NT2/D1 (cell line): ENCODE measurements around the gene SPOCK1.
"Not testable (repeated sequence)": the region's sequence is repeated elsewhere in the genome, so short reads cannot be mapped to it uniquely, and the experiment has no call there.

ENCODE experiments used
- DNase-seq: peaks from one replicate; pipeline ENCODE4 v3.0.0-alpha.2; 2011; ENCODE audit warnings: low read depth, low spot score
- H3K27me3 ChIP-seq: 2 replicates; pipeline ENCODE4 v1.6.0; 2011; ENCODE audit warnings: mild to moderate bottlenecking; ENCODE audit not compliant: insufficient read length, insufficient read depth
- H3K36me3 ChIP-seq: 2 replicates; pipeline ENCODE4 v1.6.1; 2011; ENCODE audit warnings: mild to moderate bottlenecking, low read length, mixed read lengths; ENCODE audit not compliant: insufficient read depth, insufficient read length
- H3K4me1 ChIP-seq: 2 replicates; pipeline ENCODE4 v1.5.1; 2011; ENCODE audit not compliant: insufficient read depth, insufficient read length
- H3K4me3 ChIP-seq: 2 replicates; pipeline ENCODE4 v1.5.1; 2011; ENCODE audit warnings: low read depth; ENCODE audit not compliant: insufficient read length
- H3K9ac ChIP-seq: 2 replicates; pipeline ENCODE4 v1.6.0; 2011; ENCODE audit warnings: low read depth; ENCODE audit not compliant: insufficient read length
- H3K9me3 ChIP-seq: 2 replicates; pipeline ENCODE4 v1.5.1; 2011; ENCODE audit warnings: mild to moderate bottlenecking, low read length; ENCODE audit not compliant: insufficient read depth
- SUZ12 ChIP-seq: IDR thresholded peaks from 2 replicates; pipeline ENCODE4 v1.6.1; 2011; ENCODE audit not compliant: insufficient read length, insufficient read depth; ENCODE audit errors: extremely low read depth
- YY1 ChIP-seq: IDR thresholded peaks from 2 replicates; pipeline ENCODE4 v1.6.1; 2011; ENCODE audit not compliant: insufficient read length, insufficient read depth
- ZNF274 ChIP-seq: IDR thresholded peaks from 2 replicates; pipeline ENCODE4 v1.6.1; 2011; ENCODE audit warnings: mild to moderate bottlenecking, low read depth, low read length

The SPOCK1 gene

DNA sequence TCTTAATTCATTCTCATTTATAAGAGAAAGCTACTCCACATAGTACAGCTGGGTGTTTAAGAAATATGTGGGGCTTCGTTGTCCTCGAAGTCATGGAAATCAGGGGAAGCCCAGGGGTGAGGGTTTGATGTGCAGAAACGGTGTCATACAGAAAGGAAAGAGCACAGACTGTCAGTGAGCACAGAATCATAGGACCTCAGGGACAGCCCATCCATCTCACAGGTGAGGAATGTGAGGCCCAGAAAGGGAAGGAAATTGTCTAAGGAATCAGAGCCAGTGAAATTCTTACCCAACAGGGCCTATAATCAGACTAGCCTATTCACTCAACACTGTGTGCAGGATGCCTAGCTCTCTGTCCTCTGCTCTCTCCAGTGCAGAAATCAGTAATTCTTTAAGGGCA lies 535.6 kb downstream of the SPOCK1 start:
- TF ChIP-seq ZNF274: no peak
- no peak for TF ChIP-seq YY1
- no peak for TF ChIP-seq SUZ12
- Histone ChIP-seq H3K27me3 (no peaks in the 10 kb centered on the region), H3K4me3 (no peak overlapping the region), H3K36me3 (no peaks in the 10 kb centered on the region), H3K9me3 (peaks cover 4% of the 10 kb centered on the region; the same call in 1 of the 2 replicates), H3K9ac (no peak overlapping the region), H3K4me1 (no peaks in the 10 kb centered on the region)
- DNase-seq: no peak

DNA sequence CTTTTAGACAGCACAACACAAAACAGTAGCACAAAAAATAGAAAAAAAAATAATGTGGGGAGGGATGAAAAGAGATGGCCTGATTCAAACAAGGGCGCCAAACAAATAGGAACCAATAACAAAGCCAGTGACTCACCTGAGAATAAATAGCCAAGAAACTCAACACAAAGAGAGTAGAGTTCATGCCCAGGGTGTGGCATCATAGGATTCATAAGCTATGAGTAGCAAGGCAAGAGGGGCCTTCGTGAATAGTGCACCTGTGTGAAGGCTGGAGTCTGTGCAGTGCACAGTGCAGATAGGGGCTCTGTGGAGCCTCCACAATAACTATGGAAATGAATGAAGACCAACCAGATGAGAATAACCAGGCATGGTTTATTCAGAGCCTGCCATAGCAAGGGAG lies 541.7 kb downstream of the SPOCK1 start:
- Histone ChIP-seq H3K36me3 (no peaks in the 10 kb centered on the region), H3K9ac (no peak overlapping the region), H3K9me3 (peaks cover 4% of the 10 kb centered on the region; the same call in 1 of the 2 replicates), H3K27me3 (no peaks in the 10 kb centered on the region), H3K4me1 (no peaks in the 10 kb centered on the region), H3K4me3 (no peak overlapping the region)
- no peak for DNase-seq
- TF ChIP-seq ZNF274 (no peak), YY1 (no peak), SUZ12 (no peak)

DNA sequence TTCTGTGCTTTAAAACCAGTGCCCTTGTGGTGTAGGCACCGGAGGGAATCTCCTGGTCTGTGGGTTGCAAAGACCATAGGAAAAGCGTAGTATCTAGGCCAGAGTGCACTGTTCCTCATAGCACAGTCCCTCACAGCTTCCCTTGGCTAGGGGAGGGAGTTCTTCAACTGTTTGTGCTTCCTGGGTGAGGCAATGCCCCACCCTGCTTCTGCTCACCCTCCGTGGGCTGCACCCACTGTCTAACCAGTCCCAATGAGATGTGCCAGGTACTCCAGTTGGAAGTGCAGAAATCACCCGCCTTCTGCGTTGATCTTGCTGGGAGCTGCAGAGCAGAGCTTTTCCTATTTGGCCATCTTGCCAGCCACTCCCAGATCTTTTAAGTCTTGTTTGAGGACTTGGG lies 545.0 kb downstream of the SPOCK1 start:
- not testable (repeated sequence) for H3K36me3 ChIP-seq, H3K9me3 ChIP-seq, DNase-seq, H3K27me3 ChIP-seq, H3K4me3 ChIP-seq, H3K4me1 ChIP-seq
- peak overlapping the region; percentile 11 for H3K9ac ChIP-seq

DNA sequence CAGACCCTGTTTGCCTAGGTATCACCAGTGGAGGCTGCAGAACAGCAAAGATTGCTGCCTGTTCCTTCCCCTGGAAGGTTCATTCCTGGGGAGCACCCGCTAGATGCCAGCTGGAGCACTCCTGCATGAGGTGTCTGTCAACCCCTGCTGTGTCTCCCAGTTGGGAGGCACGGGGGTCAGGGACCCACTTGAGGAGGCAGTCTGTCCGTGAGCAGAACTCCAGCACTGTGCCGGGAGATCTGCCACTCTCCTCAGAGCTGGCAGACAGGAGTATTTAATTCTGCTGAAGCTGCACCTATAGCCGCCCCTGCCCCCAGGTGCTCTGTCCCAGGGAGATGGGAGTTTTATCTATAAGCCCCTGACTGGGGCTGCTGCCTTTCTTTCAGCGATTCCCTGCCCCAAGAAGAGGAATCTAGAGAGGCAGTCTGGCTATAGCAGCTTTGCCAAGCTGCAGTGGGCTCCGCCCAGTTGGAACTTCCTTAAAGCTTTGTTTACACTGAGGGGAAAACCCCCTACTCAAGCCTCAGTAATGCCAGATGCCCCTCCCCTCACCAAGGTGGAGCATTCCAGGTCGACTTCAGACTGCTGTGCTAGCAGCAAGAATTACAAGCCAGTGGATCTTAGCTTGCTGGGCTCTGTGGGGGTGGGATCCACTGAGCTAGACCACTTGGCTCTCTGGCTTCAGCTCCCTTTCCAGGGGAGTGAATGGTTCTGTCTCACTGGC lies 545.6 kb downstream of the SPOCK1 start:
- not testable (repeated sequence) for H3K9me3 ChIP-seq
- peak; percentile 62 for DNase-seq
- peak overlapping the region; percentile 11 for H3K9ac ChIP-seq

DNA sequence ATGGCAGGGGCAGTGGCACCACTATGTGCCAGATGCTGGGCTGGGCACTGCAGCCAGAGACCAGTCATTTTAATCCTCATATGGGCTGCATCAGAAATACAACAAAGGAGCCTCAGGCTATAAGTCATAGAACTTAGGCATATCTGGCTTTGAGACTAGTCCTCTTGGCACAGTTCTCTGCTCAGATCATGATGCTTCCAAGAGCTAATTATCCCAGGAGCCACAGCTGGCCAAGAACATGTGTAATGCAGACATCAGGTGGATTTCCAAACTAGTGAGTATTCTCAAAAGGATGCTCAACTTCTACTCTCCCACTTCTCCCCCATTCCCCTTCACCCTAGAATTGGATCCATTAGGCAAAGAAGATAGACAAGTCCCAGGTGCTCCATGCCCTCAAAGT lies 571.6 kb downstream of the SPOCK1 start:
- H3K4me3 ChIP-seq: no peak overlapping the region
- no peaks in the 10 kb centered on the region for H3K9me3 ChIP-seq
- no peaks in the 10 kb centered on the region for H3K27me3 ChIP-seq
- H3K36me3 ChIP-seq: no peaks in the 10 kb centered on the region
- DNase-seq: no peak
- H3K4me1 ChIP-seq: no peaks in the 10 kb centered on the region
- TF ChIP-seq SUZ12 (no peak), ZNF274 (no peak), YY1 (no peak)
- no peak overlapping the region for H3K9ac ChIP-seq

More for the DNA sequence above, 545.6 kb downstream of the SPOCK1 start:
- H3K36me3 ChIP-seq, H3K4me1 ChIP-seq, H3K4me3 ChIP-seq, H3K27me3 ChIP-seq: not testable (repeated sequence)

DNA sequence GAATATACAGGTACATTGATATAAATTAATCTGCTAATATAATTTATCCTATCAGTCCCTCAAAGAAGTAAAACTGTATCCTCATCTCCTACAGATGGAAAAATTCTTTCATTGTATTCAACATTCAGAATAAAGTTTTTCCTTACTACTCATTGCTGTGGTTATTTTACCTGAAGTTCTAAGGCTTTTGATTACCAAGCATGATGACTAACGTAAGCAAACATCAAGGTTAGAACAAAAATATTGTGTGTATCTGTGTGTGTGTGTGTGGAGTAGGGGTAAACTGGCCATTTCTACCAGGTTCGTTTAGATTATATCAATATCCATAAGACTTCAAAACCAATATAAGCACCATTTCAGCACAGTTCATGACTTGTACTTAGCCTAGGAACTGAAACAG lies 573.1 kb downstream of the SPOCK1 start:
- no peak for TF ChIP-seq YY1
- TF ChIP-seq SUZ12: no peak
- no peak for TF ChIP-seq ZNF274
- Histone ChIP-seq H3K4me1 (no peaks in the 10 kb centered on the region), H3K9ac (no peak overlapping the region), H3K4me3 (no peak overlapping the region), H3K9me3 (no peaks in the 10 kb centered on the region), H3K27me3 (no peaks in the 10 kb centered on the region), H3K36me3 (no peaks in the 10 kb centered on the region)
- no peak for DNase-seq
